NCI-H526 treated with DMSO at 0.1 percent for 48 hours (cell line): ENCODE data around the gene HOXB3.

Experiments
- DNase-seq: peaks from one replicate; lab custom pipeline; 2025; lab: John Stamatoyannopoulos, UW

HOXB3 gene

DNA sequence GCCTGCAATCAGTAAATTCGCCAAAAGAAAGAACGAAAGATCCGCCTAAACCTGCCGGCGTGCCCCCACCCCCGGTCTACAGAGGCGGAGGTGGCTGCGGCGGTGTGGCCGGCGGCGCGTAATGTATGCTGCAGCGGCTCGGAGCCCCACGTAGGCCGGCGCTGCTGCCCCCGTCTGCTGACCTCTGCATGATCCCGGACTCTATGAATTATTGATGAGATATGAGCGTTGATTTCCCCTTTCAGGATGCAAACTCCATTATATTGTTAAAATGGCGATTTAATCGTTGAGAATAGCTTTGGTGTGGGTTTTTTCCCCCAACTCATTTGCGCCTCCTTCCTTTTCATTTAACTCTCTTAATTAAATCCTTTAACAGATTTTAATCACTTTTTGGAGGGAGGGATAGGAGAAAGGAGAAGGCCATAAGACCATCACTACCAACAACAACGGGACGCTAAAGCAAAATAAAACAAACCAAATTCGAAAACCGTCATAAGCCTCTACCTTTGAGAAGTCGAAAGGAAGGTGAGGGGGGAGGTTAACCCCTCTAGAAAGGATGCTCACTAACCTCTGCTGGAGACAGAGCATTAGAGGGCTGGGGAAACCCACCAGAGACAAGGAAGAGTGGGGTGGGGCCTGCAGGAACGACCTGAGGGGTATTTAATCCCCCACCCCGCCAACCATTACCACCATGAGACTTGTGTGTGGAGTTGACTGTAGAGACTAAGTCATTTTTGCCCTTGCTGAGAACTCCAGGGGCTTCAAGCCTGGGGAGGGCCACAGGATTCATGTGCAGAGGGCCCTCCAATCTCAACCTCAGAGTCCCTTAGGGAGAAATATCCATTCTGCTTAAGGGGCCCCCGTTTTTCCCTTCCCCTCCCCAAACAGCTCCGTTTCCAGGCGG lies 3.4 kb downstream of the HOXB3 start:
- DNase-seq = no peak

DNA sequence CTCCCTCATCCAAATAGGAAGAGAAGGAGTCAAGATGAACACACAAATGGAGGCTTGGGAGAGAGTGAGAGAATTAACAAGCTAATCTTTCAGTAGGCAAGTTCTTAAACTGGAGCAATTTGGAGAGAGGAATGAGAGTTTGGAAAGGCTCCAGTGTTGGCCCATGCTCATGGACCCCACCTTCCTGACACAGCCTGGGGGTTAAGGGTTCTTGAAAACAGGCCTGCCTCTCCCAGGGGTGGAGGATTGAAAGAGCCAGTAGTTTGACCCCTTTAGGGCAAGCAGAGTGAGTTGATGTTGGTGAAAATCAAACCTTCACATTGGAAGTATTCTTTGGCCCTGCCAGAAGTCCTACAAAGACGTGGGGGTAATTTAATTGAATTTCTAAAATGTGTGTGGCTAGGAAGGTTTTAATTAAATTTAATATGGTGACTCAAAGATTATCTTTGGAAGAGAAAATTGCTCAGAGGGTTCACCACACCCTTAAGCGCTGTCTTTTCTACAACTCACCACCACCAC lies 5.8 kb downstream of the HOXB3 start:
- no peak for DNase-seq

DNA sequence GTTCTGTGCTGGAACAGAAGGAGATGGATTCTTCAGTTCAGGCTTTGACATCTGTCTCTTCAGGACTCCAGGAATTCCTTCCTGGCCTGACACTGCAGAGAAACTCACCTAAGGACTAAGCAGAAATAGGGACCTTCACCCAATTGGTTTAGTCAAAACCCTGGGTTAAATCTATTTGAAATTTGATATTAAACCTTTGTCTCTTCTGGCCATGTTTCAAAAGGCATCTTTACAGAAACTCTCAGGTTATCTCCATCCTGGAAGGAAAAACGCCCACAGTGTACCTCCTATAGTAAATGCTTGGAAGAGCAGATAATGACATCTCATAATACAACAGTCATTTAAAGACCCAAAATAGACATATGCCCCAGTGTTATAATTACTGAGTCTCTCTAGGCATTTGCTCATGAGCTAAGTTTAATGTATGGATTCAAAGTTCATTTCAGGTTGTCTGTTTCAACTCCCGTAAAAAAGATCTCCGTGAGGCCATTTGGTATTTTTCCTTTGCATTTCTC lies 6.3 kb downstream of the HOXB3 start:
- DNase-seq = no peak

DNA sequence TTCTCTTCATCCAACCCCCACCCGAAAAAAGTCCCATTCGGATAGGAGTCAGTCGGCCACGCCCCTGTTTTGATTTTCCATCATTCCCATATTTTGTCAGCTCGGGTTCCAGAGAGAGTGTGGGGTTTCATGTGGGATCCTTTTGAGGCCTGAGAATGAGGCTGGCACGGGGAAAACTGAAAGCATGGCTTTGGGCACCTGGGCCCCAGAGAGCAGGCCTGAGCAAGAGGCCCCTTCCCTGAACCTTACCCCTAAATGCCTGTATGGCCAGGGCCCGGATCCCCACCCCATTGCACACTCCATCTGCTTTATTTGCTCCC lies 7.3 kb downstream of the HOXB3 start:
- DNase-seq = no peak

DNA sequence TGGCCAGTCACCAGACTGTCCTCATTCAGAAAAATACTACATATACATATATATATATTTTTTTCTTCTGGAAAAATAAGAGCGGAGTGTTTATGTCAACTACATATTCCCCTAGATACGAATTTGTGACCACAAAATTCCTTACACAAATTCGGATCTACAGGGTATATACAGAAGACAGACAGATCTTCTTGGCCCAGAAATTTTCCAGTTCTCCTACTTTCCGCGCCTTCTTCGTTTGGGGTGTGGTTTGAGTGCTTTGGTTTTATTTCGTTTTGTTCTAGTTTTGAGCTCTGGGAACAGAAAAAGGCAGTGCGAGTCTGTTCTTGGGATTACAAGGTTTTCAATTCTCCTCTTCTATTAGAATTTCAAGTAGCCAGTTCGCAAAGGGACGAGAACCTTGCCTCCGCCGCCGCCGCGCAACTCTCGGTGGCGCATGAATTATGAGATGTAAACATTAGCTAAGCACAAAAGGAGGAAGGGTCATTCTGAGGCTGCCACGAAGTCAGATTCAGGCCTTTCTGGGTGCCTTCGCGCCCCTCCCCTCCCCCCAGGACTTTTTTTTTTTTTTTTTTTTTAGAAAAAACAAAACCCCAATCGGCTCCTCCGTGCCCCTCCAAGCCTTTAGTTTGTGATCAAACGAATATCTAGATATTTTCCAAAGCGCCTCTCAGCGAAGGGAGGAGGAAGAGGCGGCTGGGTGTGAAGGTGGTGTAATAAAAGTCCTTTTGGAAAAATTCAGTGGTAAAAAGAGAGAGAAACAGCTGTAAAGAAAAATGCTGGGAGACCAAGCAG lies 10.1 kb downstream of the HOXB3 start:
- no peak for DNase-seq

DNA sequence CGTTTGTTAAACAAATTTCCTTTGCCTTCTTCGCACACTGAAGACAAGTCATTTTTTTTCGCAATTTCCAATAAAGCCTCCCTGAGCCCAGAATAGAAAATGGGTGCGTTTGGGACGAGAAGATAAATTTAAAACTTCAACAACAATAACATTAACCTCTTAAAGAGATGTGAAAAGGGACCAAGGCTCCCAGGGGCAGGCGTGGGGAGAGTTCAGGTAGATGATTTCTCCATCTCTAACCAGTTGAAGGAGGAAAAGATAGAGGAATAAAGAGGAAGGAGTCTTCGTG lies 10.6 kb downstream of the HOXB3 start:
- no peak for DNase-seq

DNA sequence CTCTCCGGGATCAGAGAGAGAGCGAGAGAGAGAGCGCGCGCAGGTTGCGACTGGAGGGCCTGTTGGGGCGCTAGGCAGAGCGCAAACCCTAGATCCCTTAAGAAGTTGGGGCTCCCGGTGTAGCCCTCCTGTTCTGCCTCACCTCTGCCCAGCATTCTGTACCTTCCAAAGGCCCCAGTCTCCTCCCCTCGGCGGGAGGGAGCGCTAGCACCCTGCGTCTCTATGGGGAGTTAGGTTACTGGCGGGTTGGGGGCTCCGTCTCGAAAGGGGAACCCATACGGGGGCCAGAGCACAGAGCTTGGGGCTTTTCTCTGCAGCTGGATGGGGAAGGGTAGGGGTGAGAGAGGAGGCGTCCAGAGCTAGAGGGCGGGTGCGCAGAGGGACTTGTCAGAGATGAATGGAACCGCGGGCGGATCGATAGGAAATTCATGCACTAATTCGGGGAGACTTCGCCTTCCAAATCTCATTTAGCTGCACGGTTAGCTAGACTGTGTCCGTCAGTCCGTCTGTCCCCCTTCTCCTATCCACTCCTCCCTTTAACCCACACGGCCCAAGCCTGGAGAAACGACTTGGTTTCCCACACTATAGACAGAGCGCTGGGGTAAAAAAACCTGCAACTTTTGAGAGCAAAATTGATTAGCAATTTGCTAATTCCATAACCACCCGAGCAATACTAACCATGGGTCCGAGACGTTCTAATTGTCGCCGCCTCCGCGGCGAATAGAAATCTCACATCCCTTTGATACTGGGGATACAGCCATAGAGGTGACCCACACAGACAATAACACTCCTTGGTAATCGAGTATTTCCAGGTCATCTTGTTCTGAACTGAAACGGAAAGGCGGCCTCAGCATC lies 11.2 kb downstream of the HOXB3 start:
- DNase-seq = no peak

DNA sequence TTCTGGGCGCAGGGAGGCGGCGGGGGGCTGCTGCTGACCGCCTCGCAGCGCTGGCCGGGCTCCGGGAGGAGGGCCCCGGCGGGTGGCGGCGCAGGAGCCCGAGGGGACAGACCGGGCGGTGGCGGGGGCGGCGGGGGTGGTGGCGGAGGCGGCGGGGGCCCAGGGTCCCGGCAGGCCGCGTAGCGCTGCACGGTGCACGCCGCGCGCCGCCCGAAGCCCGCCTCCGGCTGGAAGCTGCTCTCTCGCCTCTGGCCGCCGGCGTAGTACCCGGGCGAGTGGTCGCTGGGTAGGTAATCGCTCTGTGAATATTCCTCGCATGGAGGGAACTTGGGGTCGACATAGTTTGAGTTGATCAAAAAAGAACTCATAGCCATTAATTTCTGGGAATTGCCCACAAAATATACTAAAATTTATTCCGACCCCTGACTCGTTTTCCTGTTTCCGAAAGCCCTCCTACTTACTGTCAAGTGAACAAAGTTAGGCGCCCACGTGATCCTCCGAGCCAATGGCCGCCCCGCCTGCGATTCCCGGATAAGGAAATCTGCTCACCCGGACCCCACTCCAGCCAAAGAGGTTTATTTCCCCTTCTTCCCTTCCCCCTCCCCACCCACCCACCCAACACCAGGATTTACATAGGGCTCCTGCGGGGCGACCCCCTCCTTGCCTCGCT lies 12.0 kb downstream of the HOXB3 start, which contains the start of gene HOXB4:
Gene HOXB4 (minus strand): TSS at position 405 of the 670 bp plus-strand sequence. CDS start 31 bp downstream, at position 374.
- DNase-seq = no peak

DNA sequence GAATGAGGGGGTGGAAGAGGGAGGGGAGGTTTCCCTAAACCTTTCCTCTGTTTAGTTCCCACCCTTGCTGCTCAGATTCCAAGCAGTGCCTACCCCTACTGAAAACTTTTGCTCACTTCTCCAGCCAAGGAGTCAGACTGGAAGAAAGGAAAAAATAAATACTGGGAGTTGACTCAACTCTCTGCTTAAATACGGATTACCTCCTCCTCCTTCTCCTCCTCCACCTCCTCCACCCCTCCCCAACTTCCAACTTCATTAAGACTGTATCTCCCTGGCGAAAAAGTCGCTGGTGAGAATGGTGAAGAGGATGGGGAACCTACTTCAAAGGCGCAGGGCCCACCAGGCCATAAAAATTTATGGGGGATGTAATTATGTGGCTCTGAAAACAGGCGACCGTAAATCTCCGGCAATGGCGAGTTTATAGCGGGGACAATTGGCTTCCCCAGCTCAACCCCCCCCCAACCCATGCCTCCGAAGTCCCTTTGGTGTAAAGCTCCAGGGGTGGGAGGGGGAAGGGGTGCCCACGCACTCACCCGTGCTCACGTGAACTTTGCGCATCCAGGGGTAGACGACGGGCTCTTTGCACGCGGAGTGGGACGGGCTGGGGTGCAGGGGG lies 12.6 kb downstream of the HOXB3 start:
- no peak for DNase-seq

DNA sequence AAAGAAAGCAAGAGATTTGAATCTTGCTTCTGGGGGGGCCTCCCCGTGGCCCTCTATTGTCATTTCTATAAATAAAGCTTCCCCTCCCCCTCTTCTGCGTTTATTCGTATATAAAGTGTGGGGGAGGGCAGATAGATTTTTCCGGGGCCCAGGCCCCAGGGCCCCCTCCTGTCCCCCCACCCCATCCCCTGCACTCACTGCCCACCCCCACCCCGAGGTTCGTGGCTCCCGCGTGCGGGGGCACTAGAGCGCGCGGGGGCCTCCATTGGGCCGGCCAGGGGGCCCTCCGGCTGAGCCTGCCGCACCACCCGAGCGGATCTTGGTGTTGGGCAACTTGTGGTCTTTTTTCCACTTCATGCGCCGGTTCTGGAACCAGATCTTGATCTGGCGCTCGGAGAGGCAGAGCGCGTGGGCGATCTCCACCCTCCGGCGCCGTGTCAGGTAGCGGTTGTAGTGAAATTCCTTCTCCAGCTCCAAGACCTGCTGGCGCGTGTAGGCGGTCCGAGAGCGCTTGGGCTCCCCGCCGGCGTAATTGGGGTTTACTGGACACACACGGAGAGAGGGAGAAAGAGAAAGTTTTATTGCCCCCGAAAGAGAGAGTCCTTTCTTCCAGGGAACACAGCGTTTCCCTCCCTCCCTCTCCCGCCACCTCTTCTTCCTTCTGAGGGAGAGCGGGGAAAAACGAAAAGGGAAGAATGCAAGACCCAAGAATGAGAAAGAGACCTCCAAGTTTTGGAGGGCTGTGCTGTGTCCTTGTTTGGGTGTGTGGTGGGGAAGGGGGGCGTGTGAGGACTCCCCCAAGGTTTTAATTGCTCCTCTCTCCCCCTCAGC lies 13.3 kb downstream of the HOXB3 start:
- no peak for DNase-seq

DNA sequence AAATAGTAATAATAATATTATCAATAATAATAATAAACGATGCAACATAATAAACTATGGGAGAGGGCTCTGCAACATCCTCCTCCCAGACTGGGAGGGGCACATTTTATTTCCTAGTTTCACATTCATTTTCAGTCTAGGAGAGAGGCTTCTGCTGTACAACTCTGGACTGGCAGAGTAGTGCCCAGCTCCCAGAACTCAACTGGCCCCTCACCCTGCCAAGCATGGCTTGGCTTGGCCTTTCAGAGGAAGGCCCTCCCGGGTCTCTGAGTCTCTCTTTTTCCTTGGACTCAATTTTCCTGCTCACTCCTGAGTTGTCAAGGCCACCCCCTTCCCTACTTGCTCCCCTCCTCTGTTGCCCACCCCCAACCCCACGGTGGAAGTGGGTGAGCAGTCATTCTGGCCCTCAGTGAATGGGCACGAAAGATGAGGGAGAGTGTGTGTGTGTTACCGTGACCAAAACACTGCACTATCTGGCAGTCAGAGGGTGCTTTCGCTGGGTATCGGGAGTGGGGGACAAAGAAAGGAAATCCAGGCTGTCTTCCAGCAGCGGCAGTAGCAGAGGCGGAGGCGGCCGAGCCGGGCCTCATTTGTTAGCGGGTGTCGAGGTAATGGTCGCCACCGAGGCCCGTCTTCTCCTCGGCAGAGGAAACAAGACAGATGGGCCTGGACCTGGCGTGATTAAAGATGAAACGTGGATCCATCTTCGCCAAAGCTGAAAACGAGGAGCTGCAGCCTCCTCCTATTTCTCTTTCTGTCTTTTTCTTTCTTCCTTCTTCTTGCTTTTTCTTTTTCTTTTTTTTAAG lies 14.2 kb downstream of the HOXB3 start:
- DNase-seq = no peak

DNA sequence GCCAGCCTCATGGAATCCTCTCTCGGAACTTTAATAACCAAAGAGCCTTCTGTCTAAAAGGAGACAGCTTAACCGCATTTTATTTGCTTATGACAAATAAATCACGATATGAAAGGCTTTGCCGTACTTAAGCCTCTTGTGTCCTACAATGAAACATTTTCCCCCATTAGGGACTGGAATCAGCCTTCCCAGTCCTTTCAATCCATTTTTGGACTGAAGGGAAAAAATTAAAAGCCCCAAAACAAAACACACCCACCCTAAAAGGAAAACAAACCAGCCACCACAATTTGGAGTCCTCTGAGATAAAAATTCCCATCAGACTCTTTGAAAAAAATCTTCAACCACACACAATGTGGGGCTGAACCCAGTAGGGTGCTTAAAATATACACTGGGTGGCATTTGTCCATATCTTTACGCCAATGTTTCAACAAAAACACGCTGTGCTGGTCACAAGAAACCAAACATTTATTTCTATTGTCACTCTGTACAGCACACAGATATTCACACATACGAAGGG lies 14.9 kb downstream of the HOXB3 start:
- no peak for DNase-seq

DNA sequence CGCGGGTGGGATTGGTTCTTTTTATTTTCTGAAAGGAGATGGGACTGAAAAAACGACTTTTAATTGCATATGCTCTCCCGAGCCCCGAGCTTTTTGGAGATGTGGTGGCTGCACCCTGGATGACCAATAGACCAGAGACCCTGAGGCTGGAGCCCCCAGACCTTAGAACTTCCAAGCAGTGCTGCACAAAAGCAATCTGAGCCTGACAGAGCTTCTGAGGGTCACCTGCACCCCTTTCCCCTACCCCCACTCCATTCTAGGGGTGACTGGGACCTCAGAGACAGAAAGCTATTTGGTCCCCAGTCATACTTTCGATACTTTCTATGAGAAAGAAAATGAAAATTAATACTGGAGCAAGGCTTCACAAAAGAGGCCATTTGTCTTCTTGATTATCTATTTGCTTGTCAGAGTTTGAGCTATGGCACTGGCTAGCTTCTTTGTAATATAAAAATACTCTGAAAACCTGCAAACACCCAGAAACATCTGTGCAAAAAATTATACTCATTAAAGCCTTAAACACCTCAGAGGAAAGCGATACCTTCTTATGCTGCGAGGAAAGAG lies 15.5 kb downstream of the HOXB3 start:
- DNase-seq = no peak

DNA sequence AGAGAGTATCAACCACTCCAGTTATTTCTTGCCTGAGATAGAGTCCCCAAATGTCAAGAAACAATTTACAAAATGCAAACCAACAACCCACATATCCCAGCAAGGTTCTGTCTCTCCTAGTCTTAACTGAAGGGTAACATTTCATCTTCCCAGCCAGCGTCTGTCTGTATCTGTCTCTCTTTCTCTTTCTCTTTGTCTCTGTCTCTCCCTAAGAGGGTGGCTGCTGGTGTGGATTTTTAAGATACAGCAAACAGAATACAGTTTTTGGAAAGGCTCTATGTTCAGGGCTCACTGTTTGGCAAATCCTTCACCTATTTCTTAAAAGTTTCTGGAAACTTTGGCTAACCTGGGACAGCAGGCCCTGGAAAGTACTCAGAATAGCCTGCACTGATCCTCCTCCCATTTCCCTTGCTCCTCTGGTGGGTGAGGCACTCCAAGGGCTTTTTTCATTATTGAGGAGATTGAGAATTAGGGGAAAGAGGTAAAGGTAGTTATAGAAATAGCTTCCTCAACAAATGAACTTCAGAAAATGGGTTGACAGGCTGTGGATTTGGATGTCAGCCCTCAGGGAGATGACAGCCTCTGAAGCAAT lies 18.1 kb downstream of the HOXB3 start:
- DNase-seq = no peak

DNA sequence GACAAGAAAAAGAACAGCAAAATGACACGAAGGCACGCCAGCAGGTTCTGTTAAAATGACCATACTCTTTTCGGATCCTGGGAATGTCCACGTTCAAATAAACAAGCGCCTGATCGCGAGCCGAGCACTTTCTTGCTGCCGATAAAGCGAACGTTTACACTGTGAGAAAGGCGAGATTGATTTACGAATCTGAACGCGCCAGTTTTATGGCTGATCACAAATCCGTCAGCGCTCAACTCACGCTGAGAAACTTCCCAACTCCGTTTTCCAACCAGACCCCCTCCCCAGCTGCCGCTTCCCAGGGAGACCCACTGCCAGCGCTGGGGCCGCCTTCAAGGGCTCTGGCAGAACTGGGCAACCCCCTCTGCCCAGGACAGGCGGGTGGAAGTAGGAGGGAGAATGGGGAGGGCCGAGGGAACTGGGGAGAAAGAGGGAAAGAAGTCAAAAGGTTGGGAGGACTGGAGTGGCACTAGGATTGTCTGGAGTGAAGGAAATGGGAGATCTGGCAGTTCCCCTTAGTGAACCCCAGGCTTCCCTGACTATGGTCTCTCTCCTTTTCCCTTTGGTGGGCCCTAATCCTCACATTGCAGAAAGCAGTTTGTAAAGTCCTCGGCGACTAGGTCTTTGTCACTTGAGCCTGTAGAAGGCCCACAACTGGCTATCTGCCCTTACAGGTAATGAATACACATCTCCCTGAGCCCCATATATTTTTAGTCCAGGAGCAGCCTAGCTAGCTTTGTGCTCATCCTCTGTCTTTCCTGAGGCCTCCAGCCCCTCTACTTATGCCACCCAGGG lies 18.8 kb downstream of the HOXB3 start:
- no peak for DNase-seq

DNA sequence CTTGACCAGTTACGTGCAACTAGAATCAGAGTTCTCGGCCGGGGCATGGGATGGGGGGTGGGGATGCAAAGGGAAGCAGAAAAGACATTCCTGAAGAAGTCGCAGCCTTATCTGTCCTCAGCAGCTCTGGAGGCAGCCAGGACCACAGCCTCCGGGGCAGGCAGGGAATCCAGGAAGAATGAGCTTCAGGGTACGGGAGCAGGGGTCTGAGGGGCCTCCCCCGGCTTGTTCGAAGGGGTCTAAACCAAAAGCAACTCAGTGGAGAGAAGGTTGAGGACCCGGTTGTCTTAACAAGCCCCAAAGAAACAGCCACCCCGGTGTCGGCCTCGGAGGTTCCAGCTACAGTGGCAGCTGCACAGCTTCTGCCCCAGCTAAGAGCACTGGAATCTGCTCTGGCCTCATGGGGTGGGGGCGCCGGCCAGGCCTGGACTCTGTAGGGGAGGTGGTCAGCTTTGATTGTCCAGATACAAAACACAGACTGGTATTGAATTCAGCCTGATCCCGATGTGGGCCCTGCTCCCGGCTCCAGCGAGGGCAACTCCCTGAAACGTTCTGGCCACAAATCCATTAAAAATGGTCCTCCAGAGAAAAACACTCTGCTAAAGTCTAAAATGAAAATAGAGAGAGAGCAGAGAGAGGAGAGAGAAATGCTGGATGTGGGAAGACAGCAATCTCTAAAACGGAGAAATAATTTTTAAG lies 19.6 kb downstream of the HOXB3 start:
- no peak for DNase-seq
